Retinal pigment epithelial cell (primary cell): ENCODE measurements around the gene RFPL4A.
"Not testable (repeated sequence)": the region's sequence is repeated elsewhere in the genome, so short reads cannot be mapped to it uniquely, and the experiment has no call there.

ENCODE experiments used
- DNase-seq: peaks from one replicate; pipeline ENCODE4 v3.0.0-alpha.2; 2010; ENCODE audit warnings: low read depth
- H3K4me3 ChIP-seq: 2 replicates; pipeline ENCODE4 v1.5.1; 2011; ENCODE audit warnings: mild to moderate bottlenecking, low read length, control low read depth, moderate library complexity
- TF ChIP-seq, protein P1 (sequence below): conservative IDR thresholded peaks from 2 replicates; pipeline ENCODE4 v1.5.1; 2011; ENCODE audit warnings: low read depth, low read length, control low read depth, inconsistent platforms

Gene RFPL4A

DNA sequence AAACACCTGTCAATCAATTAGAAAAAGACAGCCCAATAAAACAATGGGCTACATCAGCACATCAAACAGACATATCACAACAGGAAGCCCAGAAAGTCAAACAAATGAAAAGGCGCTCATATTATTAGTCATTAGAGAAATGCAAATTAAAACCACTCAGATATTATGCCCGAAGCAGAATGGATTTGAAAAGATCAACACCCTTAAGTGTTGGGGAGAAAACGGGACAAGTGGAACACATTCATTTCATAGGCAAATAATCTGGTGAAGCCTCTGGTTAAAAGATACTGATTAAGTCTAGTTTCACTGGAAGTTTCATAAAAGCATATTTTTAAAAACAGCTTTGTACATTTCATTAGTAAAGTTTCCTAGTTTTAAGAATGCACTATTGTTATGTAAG lies 38.1 kb upstream of the RFPL4A start:
- H3K4me3 ChIP-seq, result no peak overlapping the region
- TF ChIP-seq, protein P1, sequence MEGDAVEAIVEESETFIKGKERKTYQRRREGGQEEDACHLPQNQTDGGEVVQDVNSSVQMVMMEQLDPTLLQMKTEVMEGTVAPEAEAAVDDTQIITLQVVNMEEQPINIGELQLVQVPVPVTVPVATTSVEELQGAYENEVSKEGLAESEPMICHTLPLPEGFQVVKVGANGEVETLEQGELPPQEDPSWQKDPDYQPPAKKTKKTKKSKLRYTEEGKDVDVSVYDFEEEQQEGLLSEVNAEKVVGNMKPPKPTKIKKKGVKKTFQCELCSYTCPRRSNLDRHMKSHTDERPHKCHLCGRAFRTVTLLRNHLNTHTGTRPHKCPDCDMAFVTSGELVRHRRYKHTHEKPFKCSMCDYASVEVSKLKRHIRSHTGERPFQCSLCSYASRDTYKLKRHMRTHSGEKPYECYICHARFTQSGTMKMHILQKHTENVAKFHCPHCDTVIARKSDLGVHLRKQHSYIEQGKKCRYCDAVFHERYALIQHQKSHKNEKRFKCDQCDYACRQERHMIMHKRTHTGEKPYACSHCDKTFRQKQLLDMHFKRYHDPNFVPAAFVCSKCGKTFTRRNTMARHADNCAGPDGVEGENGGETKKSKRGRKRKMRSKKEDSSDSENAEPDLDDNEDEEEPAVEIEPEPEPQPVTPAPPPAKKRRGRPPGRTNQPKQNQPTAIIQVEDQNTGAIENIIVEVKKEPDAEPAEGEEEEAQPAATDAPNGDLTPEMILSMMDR, result no peak
- no peak for DNase-seq

DNA sequence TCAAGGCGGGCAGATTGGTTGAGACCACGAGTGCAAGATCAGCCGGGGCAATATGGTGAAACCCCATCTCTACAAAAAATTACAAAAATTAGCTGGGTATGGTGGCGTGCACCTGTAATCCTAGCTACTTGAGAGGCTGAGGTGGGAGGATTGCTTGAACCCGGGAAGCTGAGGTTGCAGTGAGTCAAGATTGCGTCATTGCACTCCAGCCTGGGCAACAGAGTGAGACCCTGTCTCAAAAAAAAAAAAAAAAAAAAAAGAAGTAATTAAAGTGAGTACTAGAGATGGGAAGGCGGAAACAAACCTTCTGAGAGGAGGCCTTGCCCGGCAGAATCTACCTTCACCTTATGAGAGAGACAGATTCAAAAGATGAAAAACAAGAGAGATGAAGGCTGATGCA lies 35.4 kb upstream of the RFPL4A start:
- TF ChIP-seq, protein P1, result no peak
- DNase-seq, result no peak
- H3K4me3 ChIP-seq, result no peak overlapping the region

DNA sequence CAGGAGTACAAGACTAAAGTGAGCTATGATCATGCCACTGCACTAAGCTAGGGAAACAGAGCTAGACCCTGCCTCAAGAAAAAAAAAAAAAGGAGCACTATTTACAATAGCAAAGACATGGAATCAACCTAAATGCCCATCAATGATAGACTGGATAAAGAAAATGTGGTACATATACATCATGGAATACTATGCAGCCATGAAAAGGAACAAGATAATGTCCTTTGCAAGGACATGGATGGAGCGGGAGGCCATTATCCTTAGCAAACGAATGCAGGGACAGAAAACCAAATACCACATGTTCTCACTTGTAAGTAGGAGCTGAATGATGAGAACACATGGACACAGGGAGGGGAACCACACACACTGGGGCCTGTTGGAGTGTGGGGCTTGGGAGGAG lies 28.5 kb upstream of the RFPL4A start:
- H3K4me3 ChIP-seq, DNase-seq: not testable (repeated sequence)

DNA sequence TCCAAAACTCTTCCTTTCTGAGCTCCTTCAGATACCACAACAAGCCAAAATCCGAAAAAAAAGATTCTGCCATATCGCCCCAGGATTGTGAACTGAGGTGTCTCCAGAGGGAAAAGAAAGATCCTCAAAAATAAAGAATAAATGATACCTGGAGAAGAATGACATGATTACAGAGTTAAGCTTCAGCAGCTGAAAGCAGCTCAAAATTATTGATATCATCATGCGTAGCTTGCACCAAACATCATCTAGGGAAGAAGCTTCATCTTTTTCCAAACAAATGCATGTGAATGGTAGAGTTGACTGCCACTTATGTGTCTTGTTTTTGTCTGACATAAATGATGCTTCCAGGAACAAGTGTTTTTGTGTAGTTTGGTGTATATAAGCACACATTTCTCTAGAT lies 20.6 kb upstream of the RFPL4A start, which contains the start of gene NLRP9:
TSS of gene NLRP9 (minus strand) at position 101 of the 400 bp plus-strand sequence. CDS start at position 73, 28 bp downstream.
- DNase-seq, result no peak
- H3K4me3 ChIP-seq, result no peak within 1 kb of the TSS
- TF ChIP-seq, protein P1, result no peak

DNA sequence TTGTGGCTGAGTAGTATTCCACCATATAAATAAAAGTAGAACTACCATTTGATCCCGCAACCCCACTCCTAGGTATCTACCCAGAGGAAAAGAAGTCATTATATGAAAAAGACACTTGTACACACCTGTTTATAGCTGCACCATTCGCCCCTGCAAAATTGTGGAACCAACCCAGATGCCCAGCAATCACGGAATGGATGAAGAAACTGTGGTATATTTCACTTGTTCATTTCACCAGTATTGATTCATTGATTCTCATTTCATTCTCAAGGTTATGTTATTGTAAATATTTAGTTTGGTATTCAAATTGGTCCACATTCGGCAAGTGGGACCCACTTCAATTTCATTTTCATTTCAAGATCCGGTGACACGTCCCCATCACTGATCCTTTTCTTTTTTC lies 8.2 kb upstream of the RFPL4A start:
- H3K4me3 ChIP-seq, result no peak overlapping the region
- no peak for DNase-seq
- TF ChIP-seq, protein P1, result no peak

DNA sequence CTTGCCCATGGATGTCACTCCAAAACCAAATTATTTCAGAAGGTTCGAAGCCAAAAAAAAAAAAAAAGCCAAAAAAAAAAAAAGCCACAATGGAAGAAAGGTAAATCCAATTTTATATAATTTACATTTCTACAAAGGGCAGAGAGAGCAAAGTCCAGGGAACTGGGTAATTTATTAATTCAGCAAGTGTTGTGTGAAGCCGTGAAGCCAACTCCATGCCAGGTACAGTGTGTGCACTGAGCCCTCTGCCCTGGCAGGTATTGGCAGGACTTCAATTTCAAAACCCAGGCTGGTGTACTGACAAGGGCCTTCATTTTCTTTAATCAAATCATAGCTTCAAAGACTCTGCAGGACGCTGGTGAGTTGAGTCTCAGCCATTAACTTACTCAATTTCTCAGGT lies 5.5 kb upstream of the RFPL4A start:
- H3K4me3 ChIP-seq, result no peak overlapping the region
- TF ChIP-seq, protein P1, result no peak
- DNase-seq, result no peak

DNA sequence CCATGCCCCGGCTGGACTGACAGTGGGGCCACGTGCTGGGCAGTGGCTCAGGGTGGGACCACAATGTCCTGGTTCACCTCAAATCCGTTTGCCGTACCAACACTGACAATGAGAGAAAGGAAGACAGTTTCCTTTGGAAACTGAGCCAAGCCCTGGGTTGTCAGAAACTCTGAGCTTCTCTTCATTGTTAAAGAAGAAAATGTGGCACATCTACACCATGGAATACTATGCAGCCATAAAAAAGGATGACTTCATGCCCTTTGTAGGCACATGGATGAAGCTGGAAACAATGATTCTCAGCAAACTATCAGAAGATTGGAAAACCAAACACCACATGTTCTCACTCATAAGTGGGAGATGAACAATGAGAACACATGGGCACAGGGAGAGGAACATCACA lies 2.1 kb upstream of the RFPL4A start:
- H3K4me3 ChIP-seq, DNase-seq: not testable (repeated sequence)

DNA sequence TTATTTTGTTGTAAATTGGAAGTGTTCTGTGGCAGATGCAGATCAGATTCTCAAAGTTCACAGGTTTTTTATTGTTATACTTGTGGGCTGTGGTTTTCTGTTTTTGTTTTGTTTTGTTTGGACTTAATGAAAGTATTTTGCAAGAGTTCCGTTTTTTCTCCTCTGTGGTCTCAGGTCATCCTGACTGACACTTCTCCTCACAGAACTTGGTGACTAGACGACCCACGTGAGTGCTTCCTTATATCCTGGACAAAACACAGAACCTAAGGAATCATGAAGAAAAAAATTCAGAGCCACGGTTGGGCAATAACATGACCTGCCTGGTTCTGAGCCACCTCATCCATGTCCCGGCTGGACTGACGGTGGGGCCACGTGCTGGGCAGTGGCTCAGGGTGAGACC lies 7.6 kb downstream of the RFPL4A start:
- no peak overlapping the region for H3K4me3 ChIP-seq
- TF ChIP-seq, protein P1, result no peak
- no peak for DNase-seq

DNA sequence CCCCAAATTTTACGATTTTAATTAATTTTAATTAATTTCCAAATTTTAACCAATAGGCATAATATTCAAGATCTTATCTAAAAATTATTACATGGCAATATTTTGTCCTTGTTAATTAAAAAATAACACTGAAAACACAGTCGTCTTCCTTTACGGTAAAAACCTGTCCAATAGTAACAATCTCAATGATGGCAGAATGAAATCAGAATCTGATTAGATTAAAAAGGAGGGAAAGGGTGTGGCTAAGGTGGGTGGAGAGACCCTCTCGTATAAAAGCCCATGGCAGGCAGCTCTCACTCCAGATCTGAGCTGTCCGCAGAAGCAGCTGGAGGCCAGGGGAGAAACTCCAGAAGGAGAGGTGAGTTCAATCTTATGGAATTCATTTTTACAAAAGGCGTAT lies 9.9 kb downstream of the RFPL4A start, which contains the start of gene RFPL4AL1:
TSS of gene RFPL4AL1 (plus strand) at position 301 of the 400 bp plus-strand sequence. CDS start 2,687 bp downstream, outside the sequence.
- H3K4me3 ChIP-seq, DNase-seq: not testable (repeated sequence)

DNA sequence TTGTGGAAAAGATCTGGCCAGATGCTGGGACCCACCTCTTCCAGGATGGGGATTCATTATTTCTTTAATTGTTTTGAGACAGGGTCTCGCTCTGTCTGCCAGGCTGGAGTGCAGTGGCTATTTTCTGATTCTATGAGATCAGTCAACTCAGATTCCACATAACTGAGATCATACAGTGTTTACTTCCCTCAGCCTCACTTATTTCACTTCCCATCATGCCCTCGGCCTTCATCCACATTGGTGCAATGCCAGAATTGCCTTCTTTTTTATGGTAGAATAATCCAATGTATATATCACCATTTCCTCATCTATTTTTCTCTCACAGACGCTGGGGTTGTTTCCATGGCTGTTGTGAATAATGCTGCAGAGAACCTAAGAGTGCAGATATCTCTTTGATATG lies 10.7 kb downstream of the RFPL4A start:
- not testable (repeated sequence) for DNase-seq, H3K4me3 ChIP-seq
